Breast epithelium (tissue), 3 donors: ENCODE data around the gene CCDC6.

Source experiments
- POLR2A ChIP-seq: fragments of 450-650 bp; IDR thresholded peaks from one replicate; pipeline ENCODE4 v1.6.1; 2016; ENCODE audit warnings: antibody characterized with exemption, mild to moderate bottlenecking, moderate library complexity
- POLR2AphosphoS5 ChIP-seq, 3 donors: sonication (generic); formaldehyde crosslinking; IDR thresholded peaks; one replicate each; pipeline ENCODE4 v1.6.1; 2017; ENCODE audit warnings: antibody characterized with exemption in 3 of 3
- TF ChIP-seq, protein P1 (sequence below), 3 donors: fragments of 450-650 bp; IDR thresholded peaks; one replicate each; pipeline ENCODE4 v1.5.1; 2016 to 2017; ENCODE audit warnings: antibody characterized with exemption in 3 of 3, mild to moderate bottlenecking in 3 of 3, moderate library complexity in 3 of 3

DNA sequence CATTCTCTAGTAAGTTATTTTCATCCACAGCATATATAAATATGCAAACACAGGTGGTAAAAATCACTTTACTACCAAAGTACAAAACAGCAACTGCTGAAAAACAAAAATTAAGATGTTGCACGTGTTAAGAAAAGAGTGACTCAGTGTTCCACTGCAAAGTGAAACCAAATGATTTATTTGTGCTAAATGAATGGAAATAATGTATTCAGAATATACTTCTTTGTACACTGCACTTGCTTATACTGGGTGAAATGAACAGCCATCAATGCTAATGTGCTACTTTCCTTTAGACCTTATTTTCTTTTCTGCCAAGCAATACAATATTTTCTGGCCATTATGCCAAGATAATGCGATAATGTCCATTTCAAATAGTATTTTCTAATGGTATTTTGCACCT, 114.8 kb downstream of the CCDC6 start:
- TF ChIP-seq, protein P1, sequence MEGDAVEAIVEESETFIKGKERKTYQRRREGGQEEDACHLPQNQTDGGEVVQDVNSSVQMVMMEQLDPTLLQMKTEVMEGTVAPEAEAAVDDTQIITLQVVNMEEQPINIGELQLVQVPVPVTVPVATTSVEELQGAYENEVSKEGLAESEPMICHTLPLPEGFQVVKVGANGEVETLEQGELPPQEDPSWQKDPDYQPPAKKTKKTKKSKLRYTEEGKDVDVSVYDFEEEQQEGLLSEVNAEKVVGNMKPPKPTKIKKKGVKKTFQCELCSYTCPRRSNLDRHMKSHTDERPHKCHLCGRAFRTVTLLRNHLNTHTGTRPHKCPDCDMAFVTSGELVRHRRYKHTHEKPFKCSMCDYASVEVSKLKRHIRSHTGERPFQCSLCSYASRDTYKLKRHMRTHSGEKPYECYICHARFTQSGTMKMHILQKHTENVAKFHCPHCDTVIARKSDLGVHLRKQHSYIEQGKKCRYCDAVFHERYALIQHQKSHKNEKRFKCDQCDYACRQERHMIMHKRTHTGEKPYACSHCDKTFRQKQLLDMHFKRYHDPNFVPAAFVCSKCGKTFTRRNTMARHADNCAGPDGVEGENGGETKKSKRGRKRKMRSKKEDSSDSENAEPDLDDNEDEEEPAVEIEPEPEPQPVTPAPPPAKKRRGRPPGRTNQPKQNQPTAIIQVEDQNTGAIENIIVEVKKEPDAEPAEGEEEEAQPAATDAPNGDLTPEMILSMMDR (IDR thresholded peaks at IDR 0.05): no peak
- TF ChIP-seq POLR2AphosphoS5 (IDR thresholded peaks at IDR 0.05): no peak
- no peak for TF ChIP-seq POLR2A
